ENCODE results near the gene TENM3. TPM values are rescaled to one million over a fixed set of nuclear protein-coding genes. Genes with fewer than 3 reads are reported as not detected.

TENM3 gene
- polyA plus RNA-seq, 1 donor, result 19.5 TPM

- DNase-seq, result no peak
These were observed 451.3 kb downstream of the TENM3 start for GRCh38 chr4:182694551-182694950.

GRCh38 chr4:182695009-182695408 lies 451.8 kb downstream of the TENM3 start:
- no peak for DNase-seq

DNA sequence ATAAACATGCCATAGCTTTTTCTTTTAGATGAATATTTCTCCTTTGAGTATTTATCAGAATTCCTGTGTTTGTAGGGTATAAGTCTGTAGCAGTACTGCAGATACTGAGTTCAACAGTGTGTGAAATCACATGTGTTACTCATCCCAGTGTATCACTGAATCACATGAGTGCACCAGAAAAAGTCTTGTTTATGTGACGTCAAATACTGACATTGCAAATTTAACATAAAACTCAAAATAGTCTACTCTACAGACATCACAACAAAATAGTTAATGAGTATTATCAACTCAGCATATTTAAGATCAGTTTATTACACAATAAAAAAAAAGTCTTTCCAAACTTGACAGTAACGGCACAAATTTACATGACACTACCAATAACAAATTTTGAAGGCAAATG lies 452.6 kb downstream of the TENM3 start:
- DNase-seq, result no peak

DNA sequence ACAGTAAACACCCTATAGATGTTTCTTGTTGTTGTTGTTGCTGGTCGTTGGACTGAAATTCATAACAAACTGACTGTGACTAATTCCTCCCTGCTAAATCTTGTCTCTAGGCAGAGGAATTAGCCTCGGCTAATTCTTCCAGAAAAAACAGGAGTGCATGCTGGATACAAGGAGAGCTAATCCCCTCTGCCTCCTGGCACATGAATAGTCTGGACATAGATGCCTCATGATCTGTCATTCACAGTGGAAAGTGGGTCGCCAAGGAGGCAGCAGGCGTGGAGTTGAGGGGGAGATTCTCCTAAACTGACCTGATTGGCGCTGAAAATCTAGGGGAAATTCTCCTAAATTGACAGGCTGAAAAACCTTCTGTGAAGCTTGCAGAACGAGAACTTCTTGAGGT lies 453.9 kb downstream of the TENM3 start:
- no peak for DNase-seq

GRCh38 chr4:182698212-182698611 lies 455.0 kb downstream of the TENM3 start:
- DNase-seq, result no peak

GRCh38 chr4:182699201-182699600 lies 456.0 kb downstream of the TENM3 start:
- no peak for DNase-seq

DNA sequence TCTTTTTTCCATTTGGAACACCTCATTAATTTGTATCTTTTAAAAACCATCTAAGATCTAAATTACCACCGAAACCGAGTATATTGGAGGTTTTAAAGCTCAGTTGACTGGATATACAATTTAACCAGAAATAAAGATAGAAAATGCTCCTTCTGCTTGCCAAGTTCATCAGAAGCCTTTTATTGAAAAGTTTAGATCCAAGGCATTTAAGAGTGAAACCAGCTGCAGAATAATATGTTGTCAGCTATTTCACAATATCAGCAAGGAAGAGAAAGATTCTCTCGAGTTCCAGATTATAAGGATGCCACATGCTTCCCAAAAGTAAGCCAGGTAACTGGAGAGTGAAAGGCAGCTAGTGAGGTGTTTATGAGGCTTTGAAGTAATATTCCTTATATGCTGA lies 456.6 kb downstream of the TENM3 start:
- no peak for DNase-seq

DNA sequence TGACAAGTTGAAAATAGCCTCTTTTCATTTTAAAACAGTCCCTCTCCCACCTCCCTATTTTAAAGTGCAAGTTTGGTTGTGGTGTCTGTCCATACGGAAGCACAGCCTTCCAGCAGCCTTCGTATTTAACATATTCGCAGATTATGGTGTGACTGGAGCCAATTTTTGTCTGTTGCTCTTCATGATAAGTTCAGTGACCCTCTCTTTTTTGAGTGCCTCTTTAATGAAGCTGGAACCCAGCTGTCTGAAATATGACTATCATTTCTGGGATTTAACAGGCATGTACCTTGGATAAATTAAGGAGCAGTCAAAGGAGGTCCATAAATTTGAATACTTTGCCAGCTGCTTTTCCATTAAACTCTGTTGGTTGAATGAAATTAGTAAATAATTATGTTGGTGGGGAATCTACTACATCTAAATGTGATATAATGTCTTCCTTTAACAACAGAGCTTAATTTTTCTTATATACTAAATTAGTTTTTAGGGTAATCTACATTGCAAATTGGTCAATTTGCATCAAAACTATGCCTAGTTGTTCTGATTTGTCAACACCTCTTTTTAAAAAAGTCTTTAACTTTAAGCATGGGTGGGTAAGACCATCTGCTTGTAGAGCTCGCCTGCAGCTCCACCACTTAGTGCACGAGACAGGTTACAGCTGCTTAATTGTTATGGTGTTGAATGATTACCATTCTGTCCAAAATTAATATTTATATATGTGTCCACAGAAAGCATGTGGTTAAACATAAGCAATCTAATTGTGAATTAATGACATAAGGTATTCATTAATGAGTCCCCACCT lies 457.4 kb downstream of the TENM3 start:
- no peak for DNase-seq

GRCh38 chr4:182704077-182704476 lies 460.9 kb downstream of the TENM3 start:
- no peak for DNase-seq

DNA sequence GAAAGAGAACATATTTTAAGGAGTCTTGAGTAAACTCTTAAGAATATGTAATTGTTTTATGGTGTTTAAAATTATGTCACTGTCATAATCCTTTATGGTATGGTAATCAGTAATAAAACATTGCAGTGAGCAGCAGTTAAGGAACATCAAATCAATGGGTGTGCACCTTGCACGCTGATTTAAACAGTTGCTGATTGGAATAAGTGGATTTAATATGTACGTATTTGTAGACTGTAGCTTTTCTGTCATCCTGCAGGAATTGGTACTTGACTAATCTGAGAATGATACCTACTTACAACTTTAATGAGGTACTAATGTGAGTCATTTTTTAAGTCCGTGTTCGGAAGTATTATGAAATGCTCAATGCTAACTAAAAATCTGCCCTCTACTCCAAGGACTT lies 461.7 kb downstream of the TENM3 start:
- no peak for DNase-seq

DNA sequence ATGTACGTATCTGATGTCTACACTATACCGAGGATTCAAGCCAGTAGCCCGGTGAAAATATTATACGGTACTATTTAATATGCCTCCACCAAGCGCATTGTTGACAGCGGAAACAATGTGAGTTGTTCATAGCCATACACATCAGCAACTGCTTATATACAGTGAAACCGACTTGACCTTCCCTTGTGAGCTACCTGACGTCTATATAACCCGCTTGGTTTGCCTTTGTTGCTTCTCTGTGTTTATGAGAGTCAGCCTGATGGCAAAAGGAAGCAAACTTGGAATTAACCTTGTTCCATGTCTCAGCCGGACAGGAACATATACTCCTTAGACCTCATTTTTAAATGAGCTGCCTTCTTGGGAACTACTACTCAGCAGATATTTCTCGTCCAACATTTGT lies 462.2 kb downstream of the TENM3 start:
- DNase-seq, result no peak

- DNase-seq, result no peak
These were observed 468.0 kb downstream of the TENM3 start for GRCh38 chr4:182711211-182711610.

DNA sequence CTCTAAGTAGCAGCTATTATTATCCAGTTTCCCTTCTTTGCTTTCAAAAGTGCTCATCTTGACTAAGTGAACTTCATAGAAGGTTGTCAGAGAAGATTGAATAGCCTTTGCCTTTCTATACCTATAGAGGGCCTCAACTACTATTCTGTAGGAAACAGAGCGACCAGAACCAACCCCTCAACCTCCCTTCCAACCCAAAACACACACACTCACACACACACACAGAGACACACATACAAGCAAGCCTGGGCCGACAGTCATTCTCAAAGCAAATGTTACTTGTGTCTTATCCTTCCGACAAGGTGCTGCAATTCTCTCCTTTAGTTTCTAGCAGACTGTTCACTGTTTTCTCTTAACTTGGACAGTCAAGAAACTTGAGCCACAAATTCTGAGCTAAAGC lies 472.3 kb downstream of the TENM3 start:
- no peak for DNase-seq

GRCh38 chr4:182716192-182716591 lies 473.0 kb downstream of the TENM3 start:
- DNase-seq, result no peak

DNA sequence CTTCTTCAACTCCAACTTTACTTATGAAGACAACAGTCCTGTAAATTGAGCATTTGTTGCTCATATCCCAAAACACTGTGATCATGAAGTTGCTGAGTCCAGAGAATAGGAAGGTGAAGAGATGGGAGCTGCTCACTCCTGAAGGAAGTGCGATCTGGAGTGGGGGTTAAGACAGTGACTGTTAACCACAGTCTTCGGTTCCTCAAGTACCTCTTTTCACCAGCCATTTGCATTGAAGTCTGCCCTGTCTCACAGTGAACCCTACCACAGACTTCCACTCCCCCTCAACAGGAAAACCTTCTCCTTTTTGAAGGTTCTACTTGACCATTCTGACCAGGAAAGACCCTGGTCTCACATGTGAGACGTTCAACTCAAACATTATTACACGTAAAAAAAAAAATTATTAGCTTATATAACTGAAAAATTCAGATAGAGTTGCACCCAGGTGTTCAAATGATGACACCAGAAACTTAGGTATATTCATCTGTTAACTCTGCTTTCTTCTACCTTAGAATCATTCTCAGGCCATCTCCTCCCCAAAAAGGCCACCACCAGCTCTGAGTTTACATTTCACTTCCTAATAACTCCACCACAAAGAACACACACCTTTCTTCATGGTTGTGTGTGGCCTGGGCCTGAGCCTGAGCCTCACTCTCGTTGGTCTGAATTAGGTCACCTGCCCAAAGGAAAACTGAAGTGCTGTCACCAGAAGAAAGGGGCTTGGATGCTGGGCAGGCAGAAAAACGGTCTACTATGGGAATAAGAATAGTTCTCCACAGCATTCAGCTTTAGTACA lies 474.8 kb downstream of the TENM3 start:
- no peak for DNase-seq

- DNase-seq, result no peak
These were observed 481.2 kb downstream of the TENM3 start for GRCh38 chr4:182724414-182724813.

GRCh38 chr4:182729516-182729915 lies 486.3 kb downstream of the TENM3 start:
- DNase-seq, result peak; percentile 30

DNA sequence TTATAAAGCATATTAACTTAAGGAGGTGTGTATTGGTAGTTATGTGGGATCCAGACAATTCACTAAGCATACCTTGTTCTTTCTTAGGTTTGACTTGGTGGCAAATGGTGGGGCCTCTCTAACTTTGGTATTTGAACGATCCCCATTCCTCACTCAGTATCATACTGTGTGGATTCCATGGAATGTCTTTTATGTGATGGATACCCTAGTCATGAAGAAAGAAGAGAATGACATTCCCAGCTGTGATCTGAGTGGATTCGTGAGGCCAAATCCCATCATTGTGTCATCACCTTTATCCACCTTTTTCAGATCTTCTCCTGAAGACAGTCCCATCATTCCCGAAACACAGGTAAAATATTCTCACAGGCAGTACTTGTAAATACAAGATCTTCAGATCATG lies 487.6 kb downstream of the TENM3 start:
- DNase-seq, result no peak

GRCh38 chr4:182736207-182736606 lies 493.0 kb downstream of the TENM3 start:
- DNase-seq, result no peak

GRCh38 chr4:182738283-182739047 lies 495.3 kb downstream of the TENM3 start:
- DNase-seq, result no peak

DNA sequence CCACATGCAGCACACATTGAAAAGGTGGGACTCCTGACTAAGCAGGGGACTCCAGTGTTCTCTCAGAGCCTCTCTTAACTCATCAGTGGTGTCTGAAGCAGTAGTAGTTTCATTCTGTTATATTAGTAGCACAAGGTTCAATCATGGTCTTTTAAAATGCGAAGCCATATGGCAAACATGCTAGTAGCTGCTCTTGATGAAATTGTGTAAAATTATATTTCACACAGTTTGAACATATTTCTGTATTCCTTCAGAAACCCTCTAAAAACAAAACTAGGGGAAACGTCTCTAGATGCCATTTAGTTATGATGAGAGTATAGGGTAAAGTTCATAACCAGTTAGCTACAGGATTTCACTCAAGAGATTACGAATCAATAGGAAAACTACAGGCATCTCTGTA lies 497.1 kb downstream of the TENM3 start:
- no peak for DNase-seq

- no peak for DNase-seq
These were observed 497.9 kb downstream of the TENM3 start for GRCh38 chr4:182741054-182741453.

- DNase-seq, result no peak
These were observed 498.7 kb downstream of the TENM3 start for GRCh38 chr4:182741914-182742313.

Measured in left kidney (tissue), 2 donors.